GM21390 (cell line): Measurements from ENCODE around the gene CH25H.

Experiments
- ATAC-seq: cut with Tn5 transposase; IDR thresholded peaks from one replicate; pipeline ENCODE4 v1.9.1; 2021; ENCODE audit not compliant: unreplicated experiment

The CH25H gene

DNA sequence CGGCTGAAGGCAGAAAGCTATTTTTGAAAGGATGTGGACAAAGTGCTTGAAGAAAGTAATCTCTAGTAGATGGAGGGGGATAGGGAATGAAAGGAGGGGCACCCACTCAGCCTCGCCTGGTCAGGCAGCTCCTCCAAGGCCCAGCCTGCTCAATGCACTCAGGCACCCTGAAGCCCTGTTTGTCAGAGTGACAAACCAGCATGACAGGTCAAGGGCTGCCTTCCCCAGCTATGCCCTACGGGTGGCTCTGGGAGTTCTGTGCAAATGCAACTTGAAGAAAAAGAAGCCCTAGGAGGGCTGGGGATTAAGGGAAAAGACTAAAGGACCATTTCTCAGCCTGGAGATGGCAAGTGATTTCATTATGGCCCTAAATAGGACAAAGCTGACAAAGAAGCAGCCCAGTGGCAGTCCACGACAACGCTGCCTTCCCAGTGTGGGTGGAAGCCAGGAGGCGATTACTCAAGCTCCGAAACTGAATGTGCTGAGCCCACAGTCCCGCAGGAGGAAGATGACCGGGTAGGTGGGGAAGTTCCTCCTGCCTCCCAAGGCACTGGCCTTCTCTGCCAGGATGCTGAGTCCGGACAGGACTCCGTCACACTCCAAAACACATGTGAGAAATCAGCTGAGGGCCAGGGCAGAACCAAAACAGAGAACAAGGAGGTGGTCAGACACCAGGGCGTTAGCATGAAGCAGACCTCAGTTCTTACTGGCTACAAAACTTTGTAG, 28.1 kb upstream of the CH25H start:
- ATAC-seq: no peak

DNA sequence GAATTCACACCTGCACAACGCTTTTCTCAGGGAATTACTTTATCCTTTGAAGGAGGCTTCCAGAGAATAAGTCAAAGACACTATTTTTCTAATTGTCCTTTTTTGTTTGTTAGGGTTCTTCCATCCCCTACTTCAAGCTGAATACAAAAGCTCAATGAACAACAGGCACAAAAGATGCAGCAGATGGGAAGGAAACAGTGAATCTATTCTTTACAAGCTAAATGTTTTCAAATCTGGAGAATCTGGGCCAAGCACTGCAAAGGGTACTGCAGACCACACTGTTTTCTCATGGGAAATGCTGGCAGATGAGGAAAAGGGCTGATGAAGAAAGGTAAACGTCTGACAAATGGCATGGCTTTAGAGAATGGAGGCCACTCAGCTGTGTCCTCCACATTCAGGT, 25.9 kb upstream of the CH25H start:
- ATAC-seq: no peak

DNA sequence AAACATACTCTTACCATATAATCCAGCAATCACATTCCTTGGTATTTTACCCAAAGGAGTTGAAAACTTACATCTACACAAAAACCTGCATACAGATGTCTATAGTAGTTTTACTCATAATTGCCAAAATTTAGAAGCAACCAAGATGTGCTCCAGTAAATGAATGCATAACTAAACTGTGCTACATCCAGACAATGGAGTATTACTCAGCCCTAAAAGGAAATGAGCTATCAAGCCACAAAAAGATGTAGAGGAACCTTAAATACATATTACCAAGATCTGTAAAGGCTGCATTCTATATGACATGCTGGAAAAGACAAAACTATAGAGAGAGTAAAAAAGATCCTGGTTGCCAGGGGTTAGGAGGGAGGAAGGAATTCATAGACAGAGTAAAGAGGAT, 21.8 kb upstream of the CH25H start:
- no peak for ATAC-seq

DNA sequence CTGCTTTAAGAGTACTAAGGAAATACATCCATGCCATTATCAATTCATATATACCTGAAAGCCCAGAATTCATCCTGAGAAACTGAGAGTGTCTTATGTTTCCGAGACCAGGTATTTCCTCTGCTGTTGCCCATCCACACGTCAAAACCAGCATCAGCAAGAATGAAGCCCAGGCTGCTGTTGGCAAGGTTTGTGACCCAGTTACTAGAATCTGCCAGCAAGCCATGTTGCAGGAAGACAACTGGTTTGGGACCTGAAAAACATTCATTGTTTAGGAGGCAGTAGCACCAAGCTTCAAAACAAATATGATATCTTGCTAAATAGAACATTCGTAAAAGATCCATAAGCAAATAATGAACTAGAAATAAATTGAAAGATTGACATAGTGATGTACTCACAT, 21.0 kb upstream of the CH25H start:
- ATAC-seq: no peak

DNA sequence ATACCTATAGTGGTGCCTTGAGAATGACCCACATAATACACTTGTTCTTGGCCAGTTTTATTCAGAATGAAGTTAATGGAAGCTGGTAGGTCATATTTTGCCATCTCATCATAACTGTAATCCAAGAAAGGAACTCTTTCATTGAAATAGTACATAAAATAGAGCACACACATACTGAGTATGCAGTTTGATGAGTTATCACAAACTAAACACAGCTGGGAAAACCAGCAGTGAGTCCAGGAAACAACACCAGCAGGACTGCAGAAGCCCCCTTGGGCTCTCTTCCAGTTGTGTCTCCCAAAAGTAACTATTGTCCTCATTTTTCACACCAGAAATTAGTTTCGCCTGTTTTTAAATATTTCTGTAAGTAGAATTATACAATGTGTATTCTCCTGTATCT, 19.8 kb upstream of the CH25H start:
- no peak for ATAC-seq

DNA sequence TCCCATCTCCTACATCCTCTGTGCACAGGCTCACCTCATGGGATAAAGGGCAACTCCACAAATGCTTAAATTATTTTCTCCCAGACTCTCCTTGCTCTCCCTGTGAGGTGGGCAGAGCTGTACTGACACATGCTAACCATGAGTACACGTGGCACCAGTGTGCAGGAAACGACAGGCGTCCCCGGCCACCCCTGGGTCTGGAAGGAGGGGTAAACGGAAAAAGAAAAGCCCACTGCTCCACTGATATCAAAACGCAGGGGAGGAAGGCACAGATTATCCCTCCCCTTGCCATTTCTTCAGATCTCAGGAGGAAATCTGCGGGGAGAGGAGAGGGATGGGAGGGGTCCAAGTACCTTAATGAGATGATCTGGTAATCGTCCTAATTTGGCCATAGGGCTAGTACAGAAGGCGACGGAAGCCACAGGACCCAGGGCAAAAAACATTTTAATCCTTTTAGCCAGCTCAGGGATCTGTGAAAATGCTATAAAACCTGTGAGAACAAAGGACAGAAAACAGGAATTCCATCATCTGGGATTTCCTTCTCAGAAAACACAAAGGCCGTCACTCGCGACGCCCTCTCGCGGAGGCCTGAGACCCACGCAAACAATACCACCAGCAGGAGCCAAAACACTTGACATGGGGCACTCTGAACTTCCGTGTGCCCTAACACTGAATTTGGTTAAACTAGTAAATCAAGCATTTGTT, 17.8 kb upstream of the CH25H start:
- ATAC-seq: no peak

DNA sequence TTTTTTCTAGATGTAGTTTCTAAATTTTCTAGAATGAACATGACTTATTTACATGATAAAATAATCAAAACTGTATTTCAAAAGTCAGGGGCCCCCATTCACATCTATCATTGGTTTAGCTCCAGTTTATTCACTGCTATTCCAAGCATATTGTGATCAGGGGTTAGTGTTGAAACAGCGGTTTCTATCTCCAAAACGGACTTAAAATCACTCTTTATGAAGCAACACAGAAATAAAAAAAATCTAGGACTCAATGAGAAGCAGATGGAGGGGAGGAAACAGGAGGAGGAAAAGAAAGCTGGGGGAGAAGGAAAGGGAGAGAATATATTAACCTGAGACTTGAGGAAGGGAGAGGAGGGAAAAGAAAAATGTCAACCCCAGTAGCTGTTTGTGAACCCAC, 14.8 kb upstream of the CH25H start:
- ATAC-seq: no peak

DNA sequence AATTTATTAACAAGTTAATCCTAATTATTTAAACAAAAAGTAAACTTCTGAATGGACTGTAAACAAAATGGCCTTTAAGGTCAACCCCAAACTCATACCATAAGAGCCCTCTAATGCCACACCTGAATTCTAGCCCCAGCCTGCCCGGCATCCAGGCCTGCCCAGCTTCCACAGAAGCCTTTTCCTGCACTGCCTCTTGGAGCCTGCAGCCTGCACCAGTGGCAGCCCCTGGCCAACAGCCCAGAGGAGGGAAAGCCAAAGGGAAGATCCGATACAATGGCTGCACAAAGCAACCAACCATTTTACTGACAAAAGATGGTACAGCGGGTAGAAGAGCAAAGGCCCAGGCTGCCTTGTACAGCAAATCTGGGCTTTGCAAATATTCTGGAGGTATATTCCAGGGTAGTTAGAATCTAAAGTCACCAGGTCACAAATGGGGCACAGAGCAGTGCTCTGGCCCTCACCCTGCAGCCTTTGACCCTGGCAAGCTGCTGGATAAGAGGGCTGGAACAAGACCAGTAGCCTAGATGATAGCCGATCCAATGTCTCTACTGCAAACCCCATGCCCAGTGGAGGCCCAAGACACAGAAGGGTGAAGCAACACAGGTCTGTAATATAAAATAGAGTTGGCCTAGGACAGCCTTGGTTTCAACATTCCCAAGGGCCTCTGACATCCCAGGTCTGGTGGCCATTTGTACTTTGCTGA, 12.5 kb upstream of the CH25H start:
- no peak for ATAC-seq

DNA sequence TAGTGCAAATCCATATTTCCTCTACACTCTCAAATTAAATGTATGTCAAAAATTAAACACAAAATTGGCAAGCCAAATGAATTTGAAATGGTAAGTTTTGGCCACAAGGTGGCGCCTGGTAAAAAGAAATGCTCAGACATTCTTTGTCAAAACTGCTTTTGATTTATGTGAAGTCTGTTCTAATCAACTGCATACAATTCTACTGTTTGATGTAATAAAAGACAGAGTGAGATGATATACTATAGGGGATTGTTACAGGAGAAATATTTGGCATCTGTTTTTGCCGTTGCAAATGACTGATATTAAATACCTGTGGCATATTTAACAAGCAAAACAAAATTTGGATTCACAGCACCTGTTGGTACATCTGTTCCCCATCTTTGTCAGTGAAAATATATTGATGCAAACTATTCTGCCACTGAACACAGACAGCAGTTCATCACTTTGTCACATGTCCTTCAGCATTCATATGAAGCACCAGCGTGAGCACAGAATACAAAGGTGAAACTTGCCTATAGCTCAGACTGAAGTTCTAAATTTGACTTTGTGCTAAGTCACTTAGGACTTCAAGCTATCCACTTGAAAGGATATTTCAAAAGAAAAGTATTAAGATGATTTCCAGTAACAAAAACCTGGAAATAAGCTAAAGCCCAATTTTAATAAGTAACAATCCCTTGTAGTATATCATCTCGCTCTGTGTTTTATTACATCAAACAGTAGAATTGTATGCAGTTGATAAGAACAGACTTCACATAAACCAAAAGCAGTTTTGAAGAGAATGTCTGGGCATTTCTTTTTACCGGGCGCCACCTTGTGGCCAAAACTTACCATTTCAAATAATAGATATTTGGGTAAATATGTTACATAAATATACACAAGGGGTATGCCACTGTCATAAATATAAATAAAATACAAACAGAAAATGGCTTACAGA, 10.2 kb upstream of the CH25H start:
- no peak for ATAC-seq

DNA sequence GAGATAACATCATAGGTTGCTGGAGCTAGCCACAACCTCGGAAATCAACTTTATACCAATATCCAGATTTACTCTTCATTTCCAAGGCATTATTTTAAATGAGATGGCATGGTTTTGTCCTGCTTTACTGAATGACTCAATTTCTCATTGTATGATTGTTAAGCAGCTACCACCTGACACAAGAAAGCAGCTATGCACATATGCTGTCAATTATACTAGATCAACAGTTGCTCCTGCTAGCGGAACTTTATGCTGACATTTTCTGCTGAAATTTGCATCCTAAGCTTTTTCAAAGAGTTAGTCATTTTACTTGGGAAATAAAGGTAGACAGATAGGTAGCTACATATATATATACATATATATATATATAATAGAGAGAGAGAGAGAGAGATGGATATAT, 8.9 kb upstream of the CH25H start:
- no peak for ATAC-seq

DNA sequence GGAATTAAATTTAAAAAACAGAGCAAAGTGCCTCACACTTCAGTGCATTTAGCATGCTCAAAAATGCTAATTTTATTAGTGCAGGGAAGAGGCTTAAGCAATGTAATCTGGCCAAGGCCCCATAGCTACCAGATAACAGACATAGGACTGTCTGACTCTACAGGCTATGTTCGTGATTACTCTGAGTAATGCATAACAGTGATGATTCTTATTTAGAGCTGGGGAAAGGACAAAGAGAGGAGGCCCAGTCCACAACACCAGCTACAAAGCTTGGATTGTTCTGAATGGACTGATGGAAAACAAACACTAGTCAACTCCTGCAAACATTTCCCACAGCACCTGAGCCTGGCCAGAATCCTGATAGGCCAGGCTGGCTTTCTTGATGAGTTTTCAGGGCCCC, 8.4 kb upstream of the CH25H start:
- ATAC-seq: no peak

DNA sequence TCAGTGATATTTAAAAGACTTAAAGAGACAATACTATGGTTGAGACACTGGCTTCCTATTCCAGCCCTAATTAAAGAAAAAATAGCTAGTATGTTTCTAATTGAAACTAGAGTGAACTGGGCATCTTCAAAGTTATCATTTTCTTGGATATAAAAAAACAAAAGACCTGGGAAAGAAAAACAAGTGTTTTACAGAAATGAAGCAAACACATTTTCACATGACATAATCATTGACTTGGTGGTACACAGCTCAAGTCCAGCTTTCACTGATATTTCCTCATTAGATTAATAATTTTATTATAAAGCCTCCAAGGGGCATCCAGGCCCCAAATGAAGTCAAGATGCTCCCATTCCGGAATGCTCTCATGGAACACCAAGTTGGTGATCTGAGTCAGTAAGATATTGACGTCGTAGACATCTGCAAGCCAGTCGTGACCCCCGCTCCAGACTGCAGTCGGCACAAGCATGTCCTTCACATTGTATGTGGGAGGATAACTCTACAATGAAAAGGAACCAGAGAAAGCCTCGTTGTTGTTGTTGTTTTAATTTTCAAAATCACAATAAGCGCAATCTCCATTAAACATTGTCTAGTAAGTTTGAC, 7.5 kb upstream of the CH25H start:
- no peak for ATAC-seq

DNA sequence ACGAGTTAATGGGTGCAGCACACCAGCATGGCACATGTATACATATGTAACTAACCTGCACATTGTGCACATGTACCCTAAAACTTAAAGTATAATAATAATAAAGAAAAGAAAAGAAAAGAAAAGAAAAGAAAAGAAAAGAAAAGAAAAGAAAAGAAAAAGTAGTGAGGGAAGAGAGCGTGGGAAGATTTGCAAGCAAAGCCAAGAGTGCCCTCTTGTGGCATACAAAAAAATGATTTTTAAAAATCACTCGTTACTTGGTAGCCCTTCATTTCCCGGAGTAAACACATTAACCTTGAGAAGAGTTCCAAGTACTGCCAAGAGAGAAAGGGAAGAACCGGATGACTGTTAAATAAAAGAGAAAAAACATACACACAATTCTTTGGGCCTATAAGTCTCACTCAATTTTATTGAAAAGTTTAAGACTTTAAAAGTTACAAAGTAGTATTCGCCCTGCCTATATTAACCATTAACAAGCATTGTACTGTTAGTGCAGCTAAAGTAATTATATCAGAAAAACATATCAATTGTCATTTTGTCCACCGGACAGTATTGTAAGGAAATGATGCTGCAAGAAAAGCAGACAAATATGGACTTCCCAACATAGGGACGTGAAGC, 6.2 kb upstream of the CH25H start:
- no peak for ATAC-seq

DNA sequence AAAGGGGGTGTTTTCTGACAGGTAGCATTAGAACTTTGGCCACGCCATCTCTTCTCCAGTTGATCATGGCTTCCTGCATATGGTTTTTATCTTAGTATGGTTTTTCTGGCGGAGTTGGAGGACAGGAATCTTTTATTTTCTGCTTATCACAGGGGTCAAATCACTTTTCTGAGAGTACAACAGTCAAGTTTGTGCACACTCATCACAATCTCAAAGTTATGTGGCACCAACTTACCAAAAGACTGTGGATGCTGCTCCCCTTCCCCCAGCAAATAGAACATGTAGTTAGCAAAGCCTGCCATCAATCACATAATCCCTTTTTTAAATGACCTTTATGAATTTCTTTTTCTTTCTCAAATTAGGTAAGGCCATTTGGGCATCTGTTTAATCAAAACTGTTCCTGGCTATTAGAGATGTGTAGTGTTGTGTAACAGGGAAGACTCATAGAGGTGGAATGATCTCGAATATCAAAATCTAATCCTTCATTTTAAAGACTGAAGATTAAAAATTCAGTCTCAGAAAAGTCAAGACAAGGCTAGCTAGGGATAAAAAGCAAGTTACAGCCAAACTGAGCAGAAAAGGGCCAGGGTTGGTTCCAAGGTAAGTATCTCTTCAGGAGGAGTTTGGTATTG, 3.8 kb upstream of the CH25H start:
- no peak for ATAC-seq

DNA sequence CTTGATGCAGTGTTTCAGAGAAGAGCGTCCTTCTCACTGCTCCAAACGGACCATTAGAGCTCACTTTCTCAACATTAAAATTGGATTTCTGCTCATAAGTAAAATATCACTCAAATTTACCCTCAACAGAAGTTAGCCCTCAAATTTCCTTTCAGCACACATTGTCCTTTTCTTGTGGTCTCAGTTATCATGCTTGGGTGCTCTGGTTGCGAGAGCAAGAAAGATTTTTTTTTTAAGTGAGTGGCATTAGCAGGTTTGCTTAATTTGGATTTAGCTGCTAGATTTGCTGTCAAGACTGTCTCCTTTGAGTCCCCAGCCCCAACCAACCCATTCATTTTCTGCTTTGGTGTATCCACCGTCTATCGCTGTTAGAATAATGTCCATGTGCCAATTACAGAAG, 2.6 kb upstream of the CH25H start:
- ATAC-seq: no peak

DNA sequence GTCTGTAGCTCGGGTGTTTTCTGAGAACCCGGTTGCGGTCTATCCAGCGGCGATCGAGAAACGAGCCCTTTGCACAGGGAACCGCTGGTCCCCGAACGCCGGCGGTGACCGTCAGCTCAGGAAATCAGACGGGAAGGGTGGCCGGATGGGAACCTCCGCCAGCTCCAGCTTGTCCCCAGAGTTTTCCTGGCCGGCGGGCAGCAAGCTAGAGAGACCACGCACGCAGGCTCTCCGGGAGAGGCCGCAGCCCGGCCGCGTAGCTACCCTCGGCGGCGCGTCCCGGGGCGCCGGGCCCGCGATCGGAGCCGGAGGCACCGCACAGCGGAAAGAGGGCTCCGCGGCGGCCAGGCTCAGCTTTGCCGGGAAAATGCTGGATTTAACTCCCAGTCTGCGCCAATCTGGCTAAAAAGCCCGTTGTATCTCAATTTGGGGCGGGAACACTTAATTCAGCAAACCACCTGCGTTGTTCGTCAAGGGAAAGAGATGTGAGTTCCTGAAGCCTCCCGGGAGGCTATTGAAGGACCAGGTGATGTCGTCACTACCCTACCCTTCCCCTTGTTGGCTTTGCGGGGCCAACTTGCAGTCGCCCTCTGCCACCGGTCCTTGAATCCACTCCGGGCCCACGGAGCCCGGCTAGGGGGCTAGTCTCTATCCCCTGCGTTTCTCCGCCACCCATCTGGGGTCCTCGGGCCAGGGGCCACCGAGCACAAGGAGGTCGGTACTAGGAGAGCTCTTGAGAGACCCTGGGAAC, 859 bp upstream of the CH25H start:
- no peak for ATAC-seq

DNA sequence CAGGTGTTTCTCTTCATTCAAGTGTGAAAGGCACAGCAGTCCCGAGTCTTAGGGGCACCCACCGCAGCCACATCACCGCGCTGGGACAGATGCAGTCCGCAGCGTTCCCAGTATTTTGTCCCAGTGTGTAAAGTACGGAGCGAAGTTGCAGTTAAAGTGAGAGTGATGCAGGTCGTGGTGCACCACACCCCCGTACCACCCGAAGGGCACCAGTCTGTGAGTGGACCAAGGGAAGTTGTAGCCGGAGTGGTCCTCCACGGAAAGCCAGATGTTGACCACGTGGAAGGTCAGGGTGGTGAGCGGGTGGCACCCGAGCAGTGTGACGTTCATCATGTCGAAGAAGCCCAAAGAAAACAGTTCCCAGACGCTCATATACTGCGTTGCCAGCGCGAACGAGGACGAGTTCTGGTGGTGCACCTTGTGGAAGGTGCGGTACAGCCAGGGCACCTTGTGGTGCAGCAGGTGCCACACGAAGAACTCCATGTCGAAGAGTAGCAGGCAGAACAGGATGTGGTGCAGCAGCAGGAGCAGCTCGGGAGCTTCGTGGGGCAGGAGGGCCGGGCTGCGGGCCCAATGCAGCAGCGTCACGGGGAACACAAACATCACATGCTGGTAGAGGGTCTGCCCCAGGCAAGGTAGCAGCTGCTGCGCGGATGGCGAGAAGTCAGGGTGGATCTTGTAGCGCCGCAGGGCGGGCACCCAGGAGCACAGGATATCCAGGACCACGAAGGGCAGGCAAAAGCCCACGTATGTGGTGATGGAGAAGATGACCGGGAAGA, 526 bp downstream of the CH25H start:
- no peak for ATAC-seq

DNA sequence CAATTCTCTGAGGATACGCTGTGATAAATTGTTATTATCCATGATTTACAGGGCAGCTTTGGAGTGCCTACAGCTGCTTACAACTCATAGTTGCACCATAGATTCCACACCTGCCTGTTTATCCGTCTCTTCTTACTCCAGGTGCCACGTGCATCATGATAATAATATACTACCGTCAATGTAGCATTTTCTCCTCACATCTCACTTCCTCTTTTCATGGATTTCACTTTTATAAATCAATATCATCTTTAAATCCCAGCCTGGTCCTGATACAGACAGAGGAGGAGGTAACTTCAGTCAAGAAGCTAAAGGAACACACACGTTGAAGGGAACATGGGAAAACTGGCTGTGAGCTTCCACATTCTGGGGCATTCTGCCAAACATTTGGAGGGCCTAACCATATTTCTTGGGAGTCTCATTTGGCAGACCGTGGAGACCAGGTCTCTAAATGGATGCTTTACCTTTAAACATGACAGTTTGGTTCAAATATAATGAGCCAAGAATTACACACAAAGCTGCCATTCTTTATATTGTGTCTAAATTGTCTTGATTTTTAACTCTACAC, 2.4 kb downstream of the CH25H start:
- ATAC-seq: no peak
